NCI-H524 (cell line): Measurements from ENCODE around the gene VAT1L.

Experiments used
- DNase-seq, 2 experiments: peaks; one replicate each; lab custom pipeline; 2025; lab: John Stamatoyannopoulos, UW

Gene VAT1L

DNA sequence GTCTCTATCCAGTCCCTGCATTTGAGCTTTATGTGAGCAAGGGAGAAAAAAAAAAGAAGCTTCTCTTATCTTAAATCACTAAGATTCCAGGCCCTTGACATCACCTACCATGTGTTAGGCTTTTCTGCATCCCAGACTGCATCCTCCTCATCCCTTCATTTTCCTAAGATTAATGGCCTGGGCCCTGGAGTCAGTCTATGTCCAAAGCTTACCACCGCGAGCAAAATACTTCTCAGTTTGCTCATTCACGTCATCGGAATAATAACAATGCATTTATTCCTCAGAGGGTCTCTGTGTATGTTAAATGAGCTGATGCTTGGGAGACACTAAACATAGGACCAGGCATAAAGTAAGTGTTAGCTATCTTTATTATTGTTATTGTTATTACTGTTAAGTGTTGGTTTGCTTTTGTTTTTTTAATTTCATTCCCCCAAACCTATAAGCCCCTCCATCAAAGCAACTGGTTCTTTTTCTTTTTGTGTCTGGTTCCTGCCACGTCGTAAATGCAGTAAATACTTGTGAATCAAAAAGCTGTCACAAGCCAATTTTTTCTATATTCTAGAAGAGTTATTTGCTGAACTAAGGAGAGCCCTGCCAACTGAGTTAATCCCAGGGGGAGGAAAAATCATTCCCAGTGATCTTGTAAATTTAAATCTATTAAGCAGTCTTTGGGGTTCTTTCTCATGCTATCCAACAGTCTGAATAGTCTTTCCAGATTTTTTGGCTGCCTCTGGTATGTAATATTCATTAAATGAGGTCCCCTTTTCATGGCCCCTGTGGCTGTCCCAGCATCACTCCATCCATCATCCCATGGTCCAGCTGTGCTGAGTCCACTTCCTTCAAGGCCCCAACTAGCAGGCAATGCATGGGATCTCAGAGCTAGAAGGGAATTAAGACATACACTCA is 46.5 kb downstream of the VAT1L start:
- no peak for DNase-seq

DNA sequence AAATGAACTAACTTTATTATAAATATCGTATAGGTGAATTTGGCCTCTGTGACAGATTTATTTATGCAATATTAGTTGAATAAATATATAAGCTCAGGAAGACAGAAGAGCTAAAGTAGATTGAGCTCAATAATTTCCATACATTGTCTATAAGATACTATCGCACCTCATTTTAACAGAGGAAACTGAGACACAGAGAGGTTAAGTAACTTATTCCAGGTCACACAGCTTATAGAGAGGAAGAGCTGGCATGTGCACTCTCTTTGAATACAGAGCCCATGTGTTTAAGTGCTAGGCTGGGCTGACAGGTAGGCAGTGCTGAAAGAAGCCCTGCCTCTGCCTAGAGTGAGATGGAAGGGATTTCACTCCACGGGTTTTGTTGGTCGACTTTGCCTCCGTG is 48.4 kb downstream of the VAT1L start:
- DNase-seq, result no peak

DNA sequence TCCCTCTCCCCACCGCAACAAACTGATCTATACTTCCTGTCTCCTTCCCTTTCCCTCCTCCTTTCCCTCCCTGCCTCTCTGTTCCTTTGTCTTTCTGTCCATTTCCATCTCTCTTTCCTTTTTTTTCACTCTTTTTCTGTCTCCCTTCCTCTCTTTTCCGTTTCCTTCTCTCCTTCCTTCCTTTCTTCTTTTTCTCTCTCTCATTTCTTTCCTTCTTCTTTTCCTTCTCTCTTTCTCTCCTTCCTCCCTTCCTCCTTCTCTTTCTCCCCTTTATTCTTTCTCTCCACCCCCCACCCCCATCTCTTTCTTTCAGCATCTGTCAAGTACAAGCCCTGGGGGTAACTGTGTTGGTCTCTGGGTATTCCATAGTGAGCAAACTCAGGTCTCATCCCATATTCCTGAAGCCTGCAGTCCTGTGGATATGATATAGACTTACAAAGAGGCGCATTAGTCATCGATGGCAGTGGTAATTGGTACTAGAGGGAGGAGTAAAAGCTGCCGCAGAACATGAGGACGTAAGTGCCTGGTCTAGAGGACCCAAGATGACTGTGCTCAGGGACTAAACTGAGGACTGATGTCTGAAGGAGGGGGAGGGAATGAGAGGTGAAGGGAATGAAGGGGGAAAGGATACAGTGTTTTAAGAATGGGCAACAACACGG is 50.4 kb downstream of the VAT1L start:
- DNase-seq, result no peak

DNA sequence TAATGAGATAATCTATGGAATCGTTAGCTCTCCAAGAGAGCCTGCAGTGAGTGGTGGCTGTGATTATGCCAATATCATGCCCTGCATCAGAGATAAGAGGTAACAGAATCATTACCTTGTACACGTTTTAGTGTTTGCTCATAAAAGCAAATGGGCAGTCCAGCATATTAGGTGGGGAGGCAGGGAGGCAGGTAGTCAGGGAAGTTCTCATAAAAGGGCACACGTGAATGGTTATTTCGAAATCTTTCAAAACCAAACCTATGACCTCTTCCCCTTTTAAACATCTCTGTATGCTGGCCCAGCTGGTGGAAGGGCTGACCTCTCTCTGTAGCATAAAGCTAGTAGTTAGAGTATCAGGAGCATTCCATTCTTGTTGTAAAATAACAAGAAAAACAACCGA is 51.7 kb downstream of the VAT1L start:
- DNase-seq, result no peak

DNA sequence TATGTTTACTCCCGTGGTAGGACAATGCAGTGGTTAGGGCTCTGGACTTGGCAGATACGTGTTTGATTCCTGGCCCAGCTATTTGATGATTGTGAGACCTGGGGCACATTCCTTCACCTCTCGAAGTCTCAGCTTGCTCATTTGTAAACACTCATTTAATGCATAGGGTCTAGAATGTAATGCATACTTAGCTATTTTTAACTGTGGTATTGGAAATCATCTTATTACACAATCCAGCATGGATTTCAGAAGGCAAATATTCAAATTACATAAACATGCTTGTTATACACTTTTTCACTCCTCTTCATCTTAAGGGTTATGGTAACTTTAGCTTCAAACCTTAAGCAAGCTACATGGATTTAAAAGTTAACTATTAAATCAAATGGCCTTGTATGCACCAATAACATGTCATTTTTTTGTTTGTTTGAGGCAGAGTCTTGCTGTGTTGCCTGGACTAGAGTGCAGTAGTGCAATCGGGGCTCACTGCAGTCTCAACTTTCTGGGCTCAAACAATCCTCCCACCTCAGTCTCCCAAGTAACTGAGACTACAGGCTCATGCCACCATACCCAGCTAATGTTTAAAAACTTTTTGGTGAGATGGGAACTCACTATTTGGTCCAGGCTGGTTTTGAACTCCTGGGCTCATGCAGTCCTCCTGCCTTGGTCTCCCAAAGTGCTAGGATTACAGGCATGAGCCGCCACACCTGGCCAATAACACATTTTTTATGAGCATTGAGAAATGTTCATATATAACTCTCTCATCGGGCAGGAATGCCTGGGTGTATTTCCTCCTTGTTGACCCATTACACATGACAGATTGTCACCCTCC is 52.5 kb downstream of the VAT1L start:
- DNase-seq, result no peak

DNA sequence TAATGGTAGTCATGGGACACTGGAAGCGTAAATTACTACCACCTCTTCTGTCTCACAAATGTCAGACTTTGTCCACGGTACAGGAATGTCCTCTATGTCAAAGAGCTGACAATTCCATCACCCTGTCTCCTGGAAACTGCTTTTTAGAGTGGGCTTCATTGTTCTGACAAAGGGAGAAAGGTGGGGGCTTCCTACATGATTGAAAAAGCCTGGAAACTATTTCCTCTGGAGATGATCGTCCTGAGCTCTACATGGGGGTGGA is 53.1 kb downstream of the VAT1L start:
- no peak for DNase-seq

DNA sequence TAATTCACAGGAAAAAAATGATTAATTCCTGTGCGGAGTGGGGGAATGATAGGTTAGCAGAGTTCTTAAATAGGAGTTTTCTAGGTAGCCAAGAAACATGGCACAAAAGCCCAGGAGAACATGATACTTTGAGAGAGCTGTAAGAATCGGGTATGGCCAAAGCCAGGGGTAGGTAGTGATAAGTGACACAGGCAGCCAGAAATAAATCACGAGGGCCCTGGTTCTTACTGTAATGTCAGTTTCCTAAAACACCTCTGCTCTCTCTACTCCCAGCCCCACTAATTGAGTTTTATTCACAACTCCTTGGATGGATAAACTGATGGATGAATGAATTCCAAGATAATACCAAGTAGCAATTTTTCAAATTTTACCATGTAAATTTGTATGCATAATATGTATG is 54.1 kb downstream of the VAT1L start:
- no peak for DNase-seq

DNA sequence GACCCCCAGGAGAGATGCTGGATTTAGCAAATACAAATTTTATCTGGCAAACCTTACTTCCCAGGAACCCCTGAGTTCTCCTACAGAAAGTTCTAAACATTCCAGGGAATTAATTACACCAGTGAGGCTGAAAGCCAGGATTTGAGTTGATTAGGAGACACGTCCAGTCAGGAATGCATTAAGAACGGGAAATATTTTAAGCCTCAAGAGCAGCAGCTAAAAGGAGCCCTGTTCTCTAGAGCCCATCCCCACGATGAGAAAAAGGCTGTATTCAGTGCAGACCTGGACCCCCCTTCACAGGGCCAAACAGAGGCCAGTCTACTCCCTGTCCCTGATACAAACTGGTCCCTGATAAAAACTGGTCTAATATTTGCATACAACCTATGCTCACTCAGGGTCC is 55.0 kb downstream of the VAT1L start:
- DNase-seq, result no peak

DNA sequence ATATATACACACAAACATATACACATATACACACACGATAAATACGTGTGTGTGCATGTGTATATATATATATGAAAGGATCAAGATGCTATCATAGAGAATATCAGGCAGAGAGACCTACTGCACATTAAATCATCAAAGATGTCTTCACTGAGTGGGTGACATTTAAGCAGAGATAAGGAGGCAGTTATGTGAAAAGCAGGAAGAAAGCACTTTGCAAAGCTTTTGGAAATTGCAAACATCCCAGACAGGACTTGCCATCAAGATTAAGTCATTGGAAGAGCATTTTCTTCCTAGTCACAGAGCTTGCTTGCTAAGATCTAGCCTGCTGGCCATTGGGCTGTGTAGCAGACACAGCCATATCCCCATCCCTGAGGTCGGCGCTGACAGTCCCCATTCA is 56.4 kb downstream of the VAT1L start:
- DNase-seq, result no peak

DNA sequence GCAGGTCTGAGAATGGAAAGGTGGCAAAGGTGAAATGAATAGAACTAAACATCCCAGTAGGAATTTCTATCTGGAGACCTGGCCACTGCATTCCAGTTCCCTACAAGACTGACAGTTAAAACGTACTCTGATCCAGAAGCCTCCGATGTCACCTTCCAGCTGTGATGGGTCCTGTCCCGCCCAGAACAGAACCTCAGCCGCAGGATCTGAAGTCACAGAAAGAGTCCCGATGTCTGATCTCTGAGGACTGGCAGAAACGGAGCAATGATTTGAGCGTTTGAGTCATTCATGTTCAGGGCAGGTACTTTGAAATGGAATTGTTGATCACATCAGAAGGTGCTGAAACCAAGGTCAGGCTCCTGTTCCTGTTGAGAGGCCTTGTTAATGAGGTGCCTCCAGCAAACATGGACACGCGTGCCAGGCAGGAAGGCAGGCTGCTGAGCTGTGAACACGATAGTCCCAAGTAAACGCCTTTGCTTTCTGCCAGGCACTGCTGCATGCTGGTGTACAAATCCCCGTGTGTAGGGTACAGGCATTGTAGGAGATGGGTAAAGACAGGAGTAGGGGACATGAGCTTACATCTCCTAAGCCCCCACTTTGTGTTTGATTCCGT is 61.4 kb downstream of the VAT1L start:
- DNase-seq, result no peak

DNA sequence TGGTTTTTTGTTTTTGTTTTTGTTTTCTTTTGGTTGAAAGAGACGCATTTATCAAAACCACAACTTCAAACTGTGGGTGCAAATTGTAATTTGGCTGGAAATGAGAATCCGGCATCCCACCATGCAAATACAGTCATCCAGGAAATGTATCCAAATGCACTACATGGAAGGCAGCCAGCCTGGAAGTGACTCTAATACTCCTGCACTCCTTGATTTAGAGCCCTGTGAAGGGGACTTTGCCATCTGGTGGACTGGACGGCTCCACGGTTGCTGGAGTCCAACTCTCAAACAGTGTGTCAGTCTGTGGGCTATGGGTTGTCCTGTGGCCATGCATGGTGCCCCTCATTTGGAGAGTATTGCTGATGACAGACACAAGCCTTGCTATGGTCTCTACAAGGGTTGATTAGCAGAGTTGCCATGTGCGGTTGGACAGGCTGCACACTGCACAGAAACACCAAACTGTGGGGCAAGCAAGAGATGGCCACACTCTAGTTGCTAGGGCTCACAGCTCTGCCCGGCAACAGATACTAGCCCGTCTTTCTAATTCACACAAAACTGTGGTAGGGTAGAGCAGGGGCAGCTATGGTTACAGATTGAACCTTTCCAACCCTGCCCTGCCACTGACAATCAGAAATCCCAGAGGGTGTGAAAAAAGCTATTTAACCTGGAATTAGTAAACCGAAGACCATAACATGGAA is 62.4 kb downstream of the VAT1L start:
- DNase-seq, result peak; percentile 32 to 51

DNA sequence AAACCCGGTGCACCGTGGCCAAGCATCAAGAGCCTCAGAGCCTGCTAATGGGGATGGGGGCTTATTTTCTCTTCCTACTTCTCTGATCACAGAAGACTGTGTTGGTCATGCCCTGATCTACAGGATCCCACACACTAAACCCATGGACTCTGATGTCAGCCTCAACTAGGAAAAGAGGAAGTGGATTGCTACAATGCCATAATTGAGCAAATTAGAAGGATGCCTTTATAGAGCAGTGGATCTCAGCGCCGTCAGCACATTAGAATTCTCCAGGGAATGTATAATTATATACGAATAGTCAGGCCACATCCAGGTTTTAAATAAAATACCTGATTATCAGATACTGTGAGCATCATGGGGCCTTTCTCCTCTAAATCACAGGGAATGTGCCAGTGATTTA is 64.8 kb downstream of the VAT1L start:
- DNase-seq, result no peak

DNA sequence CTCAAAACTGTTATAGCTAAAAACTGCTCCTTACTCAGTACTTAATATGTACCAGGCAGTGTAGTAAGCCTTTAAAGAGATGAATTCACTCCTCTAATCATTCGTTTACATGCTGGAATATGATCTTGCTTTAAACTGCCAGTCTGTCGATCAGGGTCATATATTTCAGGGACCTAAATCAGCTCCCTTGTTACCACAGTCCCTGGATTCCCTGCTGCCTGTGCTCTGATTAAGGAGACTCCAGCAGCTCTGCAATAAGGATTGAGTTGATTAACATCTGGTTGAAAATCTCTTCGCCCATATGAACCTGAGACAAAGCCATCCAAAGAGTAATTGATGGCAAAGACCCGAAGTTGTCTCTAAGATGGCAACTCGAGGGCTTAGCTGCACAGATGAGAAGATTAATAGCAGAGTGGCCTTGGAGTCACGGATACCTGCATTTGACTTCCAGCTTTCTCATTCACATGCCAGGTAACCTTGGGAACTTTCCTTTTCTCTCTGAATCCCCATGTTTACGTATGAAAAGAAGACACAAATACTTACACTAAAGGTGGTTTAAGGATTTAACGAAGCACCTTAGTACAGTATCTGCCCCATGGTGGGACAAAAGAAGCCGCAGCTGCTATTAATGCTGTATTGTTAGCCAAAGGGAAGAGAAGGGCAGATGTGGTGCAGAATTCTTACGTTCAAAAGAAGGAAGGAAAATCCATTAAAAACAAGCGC is 68.2 kb downstream of the VAT1L start:
- peak; percentile 11 to 76 for DNase-seq

DNA sequence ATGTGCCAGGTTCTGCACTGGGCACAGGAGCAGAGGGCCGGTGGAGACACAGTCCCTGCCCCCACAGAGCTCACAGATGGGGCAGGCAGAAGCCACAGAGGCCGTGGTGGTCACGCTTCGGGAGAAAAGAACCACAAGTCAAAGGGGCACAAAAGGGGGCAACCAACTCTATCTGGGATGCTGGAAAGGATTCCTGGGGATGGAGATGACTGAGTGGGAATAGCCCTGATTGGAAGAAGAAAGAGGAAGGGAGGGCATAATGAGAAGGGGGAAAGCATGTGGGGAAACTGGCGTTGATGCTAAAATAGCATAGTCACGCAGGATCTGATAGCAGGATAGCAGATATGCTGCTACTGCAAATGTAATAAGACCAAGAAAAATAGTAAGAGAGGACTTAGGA is 69.7 kb downstream of the VAT1L start:
- DNase-seq, result no peak

DNA sequence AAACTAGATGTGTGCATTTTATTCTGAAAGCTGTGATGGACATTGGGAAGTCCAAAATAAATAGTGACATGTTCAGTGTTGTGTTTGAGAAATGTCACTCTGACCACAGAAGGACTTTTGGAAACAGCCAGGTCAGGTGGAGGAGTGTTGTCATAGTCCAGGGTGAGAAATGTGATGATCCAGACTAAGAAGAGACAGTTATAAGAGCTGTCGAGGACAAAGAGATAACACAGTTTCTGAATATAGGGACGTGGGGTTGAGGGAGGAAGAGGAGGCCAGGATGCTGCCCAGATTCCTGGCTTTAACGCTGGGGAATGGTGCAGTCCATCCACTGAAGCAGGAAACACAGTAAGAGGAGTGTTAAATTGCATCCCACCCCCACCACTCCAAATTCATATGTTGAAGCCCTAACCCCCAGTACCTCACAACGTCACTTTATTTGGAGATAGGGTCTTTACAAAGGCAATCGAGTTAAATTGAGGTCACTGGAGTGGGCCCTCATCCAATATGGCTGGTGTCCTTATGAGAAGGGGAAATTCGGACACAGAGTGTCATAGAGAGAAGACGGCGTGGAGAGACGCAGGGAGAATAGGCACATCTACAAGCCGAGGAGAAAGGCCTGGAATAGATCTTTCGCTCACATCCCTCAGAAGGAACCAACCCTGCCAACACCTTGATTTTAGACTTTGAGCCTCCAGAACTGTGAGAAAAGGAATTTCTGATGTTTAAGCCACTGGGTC is 71.3 kb downstream of the VAT1L start:
- no peak for DNase-seq

DNA sequence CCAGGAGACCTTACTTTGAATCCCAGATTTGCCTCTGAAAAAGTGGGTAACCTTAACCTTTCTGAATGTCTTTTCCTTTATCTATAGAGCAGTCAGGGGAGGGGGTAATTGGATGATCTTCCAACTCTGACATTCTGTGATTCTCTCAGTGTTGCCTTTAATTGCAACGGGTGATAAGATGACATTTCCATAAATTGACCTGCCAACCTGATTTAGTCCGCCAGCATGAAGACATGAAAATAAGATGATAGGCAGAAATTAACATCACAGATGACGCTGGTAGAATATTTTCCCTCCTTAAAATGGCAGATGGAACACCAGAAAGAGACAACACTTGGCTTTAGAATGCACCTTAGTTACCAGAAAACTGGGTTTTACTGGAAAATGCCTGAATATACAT is 72.6 kb downstream of the VAT1L start:
- DNase-seq, result no peak

DNA sequence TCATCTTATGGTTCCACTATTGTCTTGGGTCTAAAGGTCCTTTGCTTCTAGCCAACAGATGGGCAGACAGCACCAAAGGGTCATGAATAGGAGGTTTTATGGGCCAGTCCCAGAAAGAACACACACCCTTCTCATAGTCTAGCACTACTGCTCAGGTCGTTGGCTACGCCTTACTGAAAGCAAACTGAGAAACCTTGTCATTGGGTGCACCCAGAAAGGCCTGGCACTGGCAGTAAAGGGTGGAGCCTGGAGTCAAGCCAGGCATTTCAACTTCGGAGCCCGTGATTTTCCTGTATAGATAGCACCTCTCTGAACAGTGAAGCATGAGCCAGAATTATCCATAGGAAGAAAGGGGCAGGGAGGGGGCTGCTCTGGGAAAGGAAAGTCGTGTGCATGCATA is 74.9 kb downstream of the VAT1L start:
- DNase-seq, result no peak

DNA sequence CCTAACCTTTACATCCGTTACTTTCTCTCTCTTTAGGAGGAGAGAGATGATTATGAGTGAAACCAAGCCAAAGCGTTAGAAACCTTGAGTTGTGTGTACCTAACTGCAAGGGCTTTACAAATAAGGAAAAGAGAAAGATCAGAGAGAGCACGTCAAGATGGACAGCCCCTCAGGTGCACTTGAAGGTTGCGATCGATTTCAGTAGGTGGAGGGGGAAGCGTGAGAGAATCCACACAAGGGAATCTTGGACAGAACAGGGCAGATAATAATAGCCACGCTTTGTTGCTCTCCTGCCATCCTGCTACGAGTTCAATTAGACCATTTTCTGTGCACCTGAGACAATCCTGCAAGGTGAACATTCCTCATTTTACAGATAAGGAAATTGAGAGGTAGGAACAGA is 78.4 kb downstream of the VAT1L start:
- no peak for DNase-seq

DNA sequence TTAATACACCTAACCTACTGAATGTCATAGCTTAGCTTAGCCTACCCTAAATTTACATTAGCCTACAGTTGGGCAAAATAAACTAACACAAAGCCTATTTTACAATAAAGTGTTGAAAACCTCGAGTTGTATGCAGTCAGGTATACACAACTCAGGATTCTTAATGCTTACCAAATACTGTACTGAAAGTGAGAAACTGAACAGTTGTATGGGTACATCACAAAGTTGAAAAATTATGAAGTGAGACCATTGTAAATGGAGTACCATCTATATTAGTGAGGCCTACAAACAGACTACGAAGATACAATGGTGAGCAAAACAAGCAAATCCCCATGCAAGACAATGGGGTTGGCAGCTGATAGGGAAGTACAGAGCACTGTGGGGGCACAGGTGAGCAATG is 79.7 kb downstream of the VAT1L start:
- DNase-seq, result no peak

DNA sequence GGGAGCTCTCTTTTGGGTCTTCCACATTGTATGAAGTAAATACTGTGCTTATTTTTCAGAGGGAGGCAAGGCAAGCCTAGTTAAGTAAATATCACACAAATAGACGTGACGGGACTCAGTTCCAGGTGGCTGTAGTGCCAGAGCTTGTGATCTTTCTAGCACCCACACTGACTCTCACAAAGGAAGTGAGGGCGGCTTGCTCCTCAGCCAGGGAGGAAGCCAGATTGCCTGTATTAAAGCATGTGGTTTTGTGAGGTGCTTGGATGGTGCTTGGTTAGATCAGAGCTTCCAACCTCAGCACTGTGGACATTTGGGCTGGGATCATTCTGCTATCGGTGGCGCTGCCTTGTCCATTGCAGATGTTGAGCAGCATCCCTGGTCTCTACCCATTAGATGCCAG is 80.1 kb downstream of the VAT1L start:
- no peak for DNase-seq
